HCT116 (cell line): ENCODE data around the gene SP3.

ENCODE experiments used
- ATF3 ChIP-seq: IDR thresholded peaks from 2 replicates; pipeline ENCODE4 v1.6.1; 2012
- CTCF ChIP-seq, 3 experiments: fragments of 200-600 bp in 1 of 3; sonication (generic) in 1 of 3; IDR thresholded peaks in 2 of 3; conservative IDR thresholded peaks in 1 of 3; 2 replicates each; pipeline ENCODE4 v1.5.1; 2012 to 2017; ENCODE audit warnings: low read depth in 2 of 3, low read length in 2 of 3, antibody characterized with exemption in 1 of 3, borderline replicate concordance in 1 of 3, control low read depth in 1 of 3, mild to moderate bottlenecking in 1 of 3, mixed read lengths in 1 of 3, mixed run types in 1 of 3, moderate library complexity in 1 of 3; ENCODE audit not compliant: insufficient read depth in 1 of 3
- EZH2 ChIP-seq: fragments of 200-600 bp; sonication (generic); IDR thresholded peaks from 2 replicates; pipeline ENCODE4 v1.6.1; 2017; ENCODE audit warnings: antibody characterized with exemption, mixed run types
- EZH2phosphoT487 ChIP-seq: fragments of 200-600 bp; IDR thresholded peaks from 2 replicates; pipeline ENCODE4 v1.6.1; 2018; ENCODE audit warnings: antibody characterized with exemption, borderline replicate concordance
- JUND ChIP-seq: IDR thresholded peaks from 2 replicates; pipeline ENCODE4 v1.6.1; 2012
- MAX ChIP-seq: IDR thresholded peaks from 2 replicates; pipeline ENCODE4 v1.6.1; 2012
- POLR2A ChIP-seq: IDR thresholded peaks from 2 replicates; pipeline ENCODE4 v1.7.0; 2011; ENCODE audit warnings: borderline replicate concordance; ENCODE audit not compliant: insufficient read depth, insufficient read length; ENCODE audit errors: extremely low read depth
- POLR2AphosphoS5 ChIP-seq: IDR thresholded peaks from 2 replicates; pipeline ENCODE4 v1.6.1; 2011; ENCODE audit warnings: mild to moderate bottlenecking, low read depth, low read length, moderate library complexity
- RAD21 ChIP-seq: IDR thresholded peaks from 2 replicates; pipeline ENCODE4 v1.6.1; 2012; ENCODE audit warnings: low read depth, mild to moderate bottlenecking
- SP1 ChIP-seq: IDR thresholded peaks from 2 replicates; pipeline ENCODE4 v1.6.1; 2012; ENCODE audit warnings: low read depth
- SRF ChIP-seq: IDR thresholded peaks from 2 replicates; pipeline ENCODE4 v1.6.1; 2012; ENCODE audit warnings: low read depth
- ZBTB33 ChIP-seq: IDR thresholded peaks from 2 replicates; pipeline ENCODE4 v1.6.1; 2011; ENCODE audit warnings: mild to moderate bottlenecking, low read length, moderate library complexity; ENCODE audit not compliant: insufficient replicate concordance; ENCODE audit errors: extremely low read depth
- TF ChIP-seq, protein P1 (sequence below): IDR thresholded peaks from 2 replicates; pipeline ENCODE4 v1.6.1; 2012; ENCODE audit warnings: low read depth

GRCh38 chr2:173979751-173980351 lies 14.7 kb upstream of the SP3 start:
- TF ChIP-seq CTCF (IDR thresholded peaks at IDR 0.05 in 2 of 3, conservative IDR thresholded peaks at IDR 0.05 in 1 of 3; ENCODE audit: borderline replicate concordance in 1 of 3, insufficient read depth in 1 of 3, low read depth in 2 of 3, low read length in 2 of 3) (no peak), ZBTB33 (no peak), POLR2AphosphoS5 (no peak), RAD21 (no peak), ATF3 (no peak), EZH2 (no peak), SRF (no peak), EZH2phosphoT487 (no peak), POLR2A (no peak), SP1 (no peak), JUND (no peak), MAX (no peak)
- TF ChIP-seq, protein P1, sequence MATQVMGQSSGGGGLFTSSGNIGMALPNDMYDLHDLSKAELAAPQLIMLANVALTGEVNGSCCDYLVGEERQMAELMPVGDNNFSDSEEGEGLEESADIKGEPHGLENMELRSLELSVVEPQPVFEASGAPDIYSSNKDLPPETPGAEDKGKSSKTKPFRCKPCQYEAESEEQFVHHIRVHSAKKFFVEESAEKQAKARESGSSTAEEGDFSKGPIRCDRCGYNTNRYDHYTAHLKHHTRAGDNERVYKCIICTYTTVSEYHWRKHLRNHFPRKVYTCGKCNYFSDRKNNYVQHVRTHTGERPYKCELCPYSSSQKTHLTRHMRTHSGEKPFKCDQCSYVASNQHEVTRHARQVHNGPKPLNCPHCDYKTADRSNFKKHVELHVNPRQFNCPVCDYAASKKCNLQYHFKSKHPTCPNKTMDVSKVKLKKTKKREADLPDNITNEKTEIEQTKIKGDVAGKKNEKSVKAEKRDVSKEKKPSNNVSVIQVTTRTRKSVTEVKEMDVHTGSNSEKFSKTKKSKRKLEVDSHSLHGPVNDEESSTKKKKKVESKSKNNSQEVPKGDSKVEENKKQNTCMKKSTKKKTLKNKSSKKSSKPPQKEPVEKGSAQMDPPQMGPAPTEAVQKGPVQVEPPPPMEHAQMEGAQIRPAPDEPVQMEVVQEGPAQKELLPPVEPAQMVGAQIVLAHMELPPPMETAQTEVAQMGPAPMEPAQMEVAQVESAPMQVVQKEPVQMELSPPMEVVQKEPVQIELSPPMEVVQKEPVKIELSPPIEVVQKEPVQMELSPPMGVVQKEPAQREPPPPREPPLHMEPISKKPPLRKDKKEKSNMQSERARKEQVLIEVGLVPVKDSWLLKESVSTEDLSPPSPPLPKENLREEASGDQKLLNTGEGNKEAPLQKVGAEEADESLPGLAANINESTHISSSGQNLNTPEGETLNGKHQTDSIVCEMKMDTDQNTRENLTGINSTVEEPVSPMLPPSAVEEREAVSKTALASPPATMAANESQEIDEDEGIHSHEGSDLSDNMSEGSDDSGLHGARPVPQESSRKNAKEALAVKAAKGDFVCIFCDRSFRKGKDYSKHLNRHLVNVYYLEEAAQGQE: no peak
